Sigmoid colon (tissue), 7 donors: Measurements from ENCODE around the gene PGAP1. TPM values are rescaled to one million over a fixed set of nuclear protein-coding genes. Genes with fewer than 3 reads are reported as not detected.
"Not testable (repeated sequence)": the region's sequence is repeated elsewhere in the genome, so short reads cannot be mapped to it uniquely, and the experiment has no call there.

Experiments
- DNase-seq: peaks from one replicate; pipeline ENCODE4 v3.0.0-alpha.2; 2019
- H3K27ac ChIP-seq, 4 donors: fragments of 200-600 bp; sonication (generic); one replicate each; pipeline ENCODE4 v1.5.1; 2016 to 2019; ENCODE audit warnings: mild to moderate bottlenecking in 1 of 4
- H3K27me3 ChIP-seq, 3 donors: fragments of 200-600 bp; sonication (generic); one replicate each; pipeline ENCODE4 v1.5.1; 2019; ENCODE audit warnings: mild to moderate bottlenecking in 1 of 3
- H3K36me3 ChIP-seq, 4 donors: fragments of 200-600 bp; sonication (generic); one replicate each; pipeline ENCODE4 v1.5.1; 2016 to 2019
- H3K4me1 ChIP-seq, 4 donors: fragments of 200-600 bp; sonication (generic); one replicate each; pipeline ENCODE4 v1.5.1; 2017 to 2019
- H3K4me3 ChIP-seq, 4 donors: fragments of 200-600 bp; sonication (generic); one replicate each; pipeline ENCODE4 v1.5.1; 2017 to 2019; ENCODE audit warnings: mild to moderate bottlenecking in 2 of 4, moderate library complexity in 1 of 4
- H3K9me3 ChIP-seq, 4 donors: fragments of 200-600 bp in 3 of 4; sonication (generic) in 3 of 4; one replicate each; pipeline versions ENCODE4 v1.5.1 to v1.6.1; 2013 to 2019
- CTCF ChIP-seq, 4 experiments: fragments of 450-650 bp in 3 of 4; fragments of 200-600 bp in 1 of 4; IDR thresholded peaks; one replicate each; pipeline ENCODE4 v1.5.1; 2016 to 2019; ENCODE audit warnings: antibody characterized with exemption in 4 of 4, mild to moderate bottlenecking in 3 of 4, moderate library complexity in 2 of 4
- EP300 ChIP-seq, 4 donors: sonication (generic); formaldehyde crosslinking; IDR thresholded peaks; one replicate each; pipeline ENCODE4 v1.6.1; 2017; ENCODE audit warnings: antibody characterized with exemption in 4 of 4
- POLR2A ChIP-seq, 2 donors: fragments of 450-650 bp; IDR thresholded peaks; one replicate each; pipeline ENCODE4 v1.6.1; 2016; ENCODE audit warnings: antibody characterized with exemption in 2 of 2, mild to moderate bottlenecking in 2 of 2, moderate library complexity in 2 of 2
- POLR2AphosphoS5 ChIP-seq, 4 donors: sonication (generic); formaldehyde crosslinking; IDR thresholded peaks; one replicate each; pipeline ENCODE4 v1.6.1; 2017; ENCODE audit warnings: antibody characterized with exemption in 4 of 4
- WGBS, 2 donors: extraction: QIAGEN DNeasy Blood & Tissue Kit; methylation state at CpG; one replicate each; pipeline ENCODE4 v1.1.7; 2013; 5-methylcytosine and 5-hydroxymethylcytosine counted together
- intact Hi-C: fragments of 100-400 bp; cut with DNase I; formaldehyde crosslinking; loops from one replicate; pipeline ENCODE4 v1.15.1; 2023
- polyA plus RNA-seq, 3 donors: library from polyadenylated mRNA; stranded (reverse); fragments of 200-250 nt; gene quantifications; one replicate each; pipeline ENCODE4 v1.2.3, GENCODE V29; 2013
- total RNA-seq, 4 donors: library from RNA; depleted of rRNA; stranded (reverse); fragments of >200 nt; gene quantifications; one replicate each; pipeline ENCODE4 v1.1.0, GENCODE V29; 2016
- donor health status: healthy with polysubstance abuse.
- donor health status: Bipolar disorder and iron deficiency.
- donor health status: healthy.

PGAP1 gene
- total and polyA plus RNA-seq, 7 donors: 0.46 to 14.0 (median 6.6) TPM

GRCh38 chr2:196913691-196914090 lies 12.8 kb downstream of the PGAP1 start:
- Histone ChIP-seq H3K36me3 (peaks cover 0 to 50% (median 1%) of the 10 kb centered on the region in 4 donors), H3K27ac (no peak overlapping the region), H3K4me1 (no peaks in the 10 kb centered on the region), H3K4me3 (no peak overlapping the region), H3K27me3 (no peaks in the 10 kb centered on the region), H3K9me3 (no peaks in the 10 kb centered on the region)
- WGBS, 2 donors: 99 to 100% methylated on average over 1 of the region's 1 CpG
- intact Hi-C loops: no loop called here
- TF ChIP-seq POLR2A (IDR thresholded peaks at IDR 0.05) (no peak), CTCF (IDR thresholded peaks at IDR 0.05) (no peak), EP300 (IDR thresholded peaks at IDR 0.05) (no peak), POLR2AphosphoS5 (IDR thresholded peaks at IDR 0.05) (no peak)
- DNase-seq: no peak

GRCh38 chr2:196905365-196905764 lies 21.1 kb downstream of the PGAP1 start:
- peaks cover 0 to 20% (median 0%) of the 10 kb centered on the region in 4 donors for H3K36me3 ChIP-seq
- H3K4me1 ChIP-seq, H3K27me3 ChIP-seq, H3K4me3 ChIP-seq, H3K9me3 ChIP-seq, intact Hi-C loops, H3K27ac ChIP-seq, DNase-seq: not testable (repeated sequence)
- 51 to 81% methylated on average over 8 of the region's 15 CpGs for WGBS, 2 donors

GRCh38 chr2:196902828-196903227 lies 23.7 kb downstream of the PGAP1 start:
- Histone ChIP-seq H3K27me3 (no peaks in the 10 kb centered on the region), H3K4me1 (no peaks in the 10 kb centered on the region), H3K9me3 (no peaks in the 10 kb centered on the region), H3K36me3 (peaks cover 0 to 31% (median 0%) of the 10 kb centered on the region in 4 donors), H3K27ac (no peak overlapping the region), H3K4me3 (no peak overlapping the region)
- no peak for DNase-seq
- TF ChIP-seq EP300 (IDR thresholded peaks at IDR 0.05) (no peak), POLR2AphosphoS5 (IDR thresholded peaks at IDR 0.05) (no peak), CTCF (IDR thresholded peaks at IDR 0.05) (no peak), POLR2A (IDR thresholded peaks at IDR 0.05) (no peak)
- WGBS, 2 donors: 89 to 97% methylated on average over 3 of the region's 3 CpGs
- intact Hi-C loops: no loop called here

- no peaks in the 10 kb centered on the region for H3K4me1 ChIP-seq
- H3K4me3 ChIP-seq: no peak overlapping the region
- intact Hi-C loops: no loop called here
- WGBS, 2 donors: 57 to 76% methylated on average over 6 of the region's 6 CpGs
- peaks cover 0 to 41% (median 0%) of the 10 kb centered on the region in 4 donors for H3K36me3 ChIP-seq
- H3K9me3 ChIP-seq: no peaks in the 10 kb centered on the region
- no peak for TF ChIP-seq POLR2AphosphoS5 (IDR thresholded peaks at IDR 0.05)
- no peak for TF ChIP-seq EP300 (IDR thresholded peaks at IDR 0.05)
- TF ChIP-seq CTCF (IDR thresholded peaks at IDR 0.05): no peak
- TF ChIP-seq POLR2A (IDR thresholded peaks at IDR 0.05): no peak
- DNase-seq: no peak
- no peak overlapping the region for H3K27ac ChIP-seq
- no peaks in the 10 kb centered on the region for H3K27me3 ChIP-seq
Observed at GRCh38 chr2:196900843-196901242, 25.7 kb downstream of the PGAP1 start.

- intact Hi-C loops: no loop called here
- 86 to 92% methylated on average over 3 of the region's 3 CpGs for whole genome bisulfite sequencing, 2 donors
- H3K9me3 ChIP-seq: no peaks in the 10 kb centered on the region
- DNase-seq: no peak
- H3K36me3 ChIP-seq: peaks cover 0 to 49% (median 0%) of the 10 kb centered on the region in 4 donors
- no peaks in the 10 kb centered on the region for H3K4me1 ChIP-seq
- no peaks in the 10 kb centered on the region for H3K27me3 ChIP-seq
- H3K4me3 ChIP-seq: no peak overlapping the region
- no peak for TF ChIP-seq POLR2AphosphoS5 (IDR thresholded peaks at IDR 0.05)
- TF ChIP-seq POLR2A (IDR thresholded peaks at IDR 0.05): no peak
- TF ChIP-seq EP300 (IDR thresholded peaks at IDR 0.05): no peak
- no peak for TF ChIP-seq CTCF (IDR thresholded peaks at IDR 0.05)
- H3K27ac ChIP-seq: no peak overlapping the region
Observed at GRCh38 chr2:196899976-196900375, 26.5 kb downstream of the PGAP1 start.
